ENCODE measurements around the gene AKT1.

DNA sequence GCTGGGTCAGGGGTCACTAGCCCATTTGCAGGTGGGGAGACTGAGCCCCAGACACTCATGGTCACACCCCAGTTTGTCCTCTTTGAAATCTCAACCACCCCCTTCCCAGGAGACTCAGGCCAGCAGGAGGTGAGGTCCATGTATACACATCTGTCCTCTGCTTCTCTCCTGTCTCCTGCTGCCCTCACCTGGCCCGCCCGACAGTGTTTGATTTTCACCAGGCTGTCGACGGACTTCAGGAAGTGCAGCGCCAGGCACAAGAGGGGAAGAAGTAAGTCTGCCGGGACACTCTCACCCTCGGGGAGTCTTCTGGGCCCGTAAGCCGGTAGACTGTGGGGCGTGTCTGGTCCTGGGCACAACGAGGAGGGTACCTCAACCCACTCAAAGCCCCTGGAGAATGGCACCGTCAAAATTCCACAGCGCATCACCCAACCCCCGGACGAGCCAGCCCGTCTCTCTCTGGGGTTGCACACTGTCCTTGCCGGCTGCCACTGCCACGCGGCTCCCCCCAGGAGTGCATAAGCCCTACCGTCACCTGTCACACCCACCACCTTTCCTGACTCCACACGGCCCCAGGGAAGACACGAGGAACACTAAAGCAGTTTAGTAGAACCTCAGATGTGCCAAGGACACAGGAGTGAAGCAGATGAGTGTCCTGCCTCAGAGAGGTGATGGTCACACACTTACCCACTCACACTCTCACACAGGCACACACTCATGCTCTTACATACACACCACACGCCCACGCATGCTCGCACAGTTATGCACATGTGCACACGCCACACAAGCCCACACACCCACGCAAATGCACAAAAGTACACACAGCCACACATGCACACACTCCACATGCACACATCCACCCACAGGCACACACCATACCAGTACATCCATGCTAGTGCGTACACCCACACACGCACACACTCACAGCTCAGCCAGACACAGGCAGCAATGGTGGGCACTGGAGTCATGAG is 55.7 kb downstream of the AKT1 start:
- TF ChIP-seq POLR2A (IDR thresholded peaks at IDR 0.05; ENCODE audit: low read length): no peak
- TF ChIP-seq, protein P1, sequence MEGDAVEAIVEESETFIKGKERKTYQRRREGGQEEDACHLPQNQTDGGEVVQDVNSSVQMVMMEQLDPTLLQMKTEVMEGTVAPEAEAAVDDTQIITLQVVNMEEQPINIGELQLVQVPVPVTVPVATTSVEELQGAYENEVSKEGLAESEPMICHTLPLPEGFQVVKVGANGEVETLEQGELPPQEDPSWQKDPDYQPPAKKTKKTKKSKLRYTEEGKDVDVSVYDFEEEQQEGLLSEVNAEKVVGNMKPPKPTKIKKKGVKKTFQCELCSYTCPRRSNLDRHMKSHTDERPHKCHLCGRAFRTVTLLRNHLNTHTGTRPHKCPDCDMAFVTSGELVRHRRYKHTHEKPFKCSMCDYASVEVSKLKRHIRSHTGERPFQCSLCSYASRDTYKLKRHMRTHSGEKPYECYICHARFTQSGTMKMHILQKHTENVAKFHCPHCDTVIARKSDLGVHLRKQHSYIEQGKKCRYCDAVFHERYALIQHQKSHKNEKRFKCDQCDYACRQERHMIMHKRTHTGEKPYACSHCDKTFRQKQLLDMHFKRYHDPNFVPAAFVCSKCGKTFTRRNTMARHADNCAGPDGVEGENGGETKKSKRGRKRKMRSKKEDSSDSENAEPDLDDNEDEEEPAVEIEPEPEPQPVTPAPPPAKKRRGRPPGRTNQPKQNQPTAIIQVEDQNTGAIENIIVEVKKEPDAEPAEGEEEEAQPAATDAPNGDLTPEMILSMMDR (IDR thresholded peaks at IDR 0.05): no peak
